Nephron progenitor cell (in vitro differentiated cells): ENCODE results near the gene JMJD1C.

Experiments used
- DNase-seq: peaks from one replicate; pipeline ENCODE4 v3.0.0; 2021
- H3K27ac Mint-ChIP-seq: 2 replicates; pipeline ENCODE4 v1.8.0; 2021; ENCODE audit warnings: mild to moderate bottlenecking, moderate library complexity, mixed read lengths
- H3K27me3 Mint-ChIP-seq: 2 replicates; pipeline ENCODE4 v1.8.0; 2021; ENCODE audit warnings: mild to moderate bottlenecking, low read depth, mixed read lengths; ENCODE audit not compliant: poor library complexity
- H3K36me3 Mint-ChIP-seq: 2 replicates; pipeline ENCODE4 v1.8.0; 2021; ENCODE audit warnings: low read depth, mixed read lengths
- H3K4me1 Mint-ChIP-seq: 2 replicates; pipeline ENCODE4 v1.8.0; 2021; ENCODE audit warnings: mixed read lengths
- H3K4me3 Mint-ChIP-seq: 2 replicates; pipeline ENCODE4 v1.8.0; 2021; ENCODE audit warnings: mild to moderate bottlenecking, moderate library complexity, mixed read lengths
- H3K9me3 Mint-ChIP-seq: 2 replicates; pipeline ENCODE4 v1.8.0; 2021; ENCODE audit warnings: mild to moderate bottlenecking, moderate library complexity, mixed read lengths
- CTCF ChIP-seq: fragments of 200-600 bp; sonication (generic); IDR thresholded peaks from 2 replicates; pipeline ENCODE4 v1.5.0; 2021; ENCODE audit warnings: antibody characterized with exemption

JMJD1C gene

GRCh38 chr10:63407136-63407662 lies 58.6 kb downstream of the JMJD1C start:
- Mint-ChIP-seq H3K9me3 (no peaks in the 10 kb centered on the region), H3K27ac (peak overlapping the region; percentile 70), H3K4me1 (peaks cover 23% of the 10 kb centered on the region), H3K36me3 (peaks cover 37% of the 10 kb centered on the region), H3K4me3 (no peak overlapping the region), H3K27me3 (no peaks in the 10 kb centered on the region)
- no peak for DNase-seq
- TF ChIP-seq CTCF, result no peak

GRCh38 chr10:63396133-63396761 lies 69.5 kb downstream of the JMJD1C start:
- Mint-ChIP-seq H3K4me3 (no peak overlapping the region), H3K27ac (no peak overlapping the region), H3K9me3 (peaks cover 31% of the 10 kb centered on the region)

GRCh38 chr10:63393050-63393449 lies 72.7 kb downstream of the JMJD1C start:
- H3K4me1 Mint-ChIP-seq, result no peaks in the 10 kb centered on the region
- DNase-seq, result no peak
- peaks cover 66% of the 10 kb centered on the region for H3K36me3 Mint-ChIP-seq
- H3K27ac Mint-ChIP-seq, result no peak overlapping the region
- H3K4me3 Mint-ChIP-seq, result no peak overlapping the region
- no peak for TF ChIP-seq CTCF
- H3K27me3 Mint-ChIP-seq, result no peaks in the 10 kb centered on the region
- H3K9me3 Mint-ChIP-seq, result peaks cover 60% of the 10 kb centered on the region

More at GRCh38 chr10:63396133-63396761, 69.5 kb downstream of the JMJD1C start:
- DNase-seq, result no peak
- H3K27me3 Mint-ChIP-seq, result no peaks in the 10 kb centered on the region
- no peak for TF ChIP-seq CTCF
- H3K4me1 Mint-ChIP-seq, result no peaks in the 10 kb centered on the region
- H3K36me3 Mint-ChIP-seq, result peaks cover 52% of the 10 kb centered on the region

- no peaks in the 10 kb centered on the region for H3K4me1 Mint-ChIP-seq
- H3K36me3 Mint-ChIP-seq, result peaks cover 68% of the 10 kb centered on the region
- no peaks in the 10 kb centered on the region for H3K27me3 Mint-ChIP-seq
- H3K4me3 Mint-ChIP-seq, result no peak overlapping the region
- peaks cover 61% of the 10 kb centered on the region for H3K9me3 Mint-ChIP-seq
- no peak for TF ChIP-seq CTCF
- no peak for DNase-seq
- no peak overlapping the region for H3K27ac Mint-ChIP-seq
These were observed 73.6 kb downstream of the JMJD1C start for GRCh38 chr10:63392224-63392623.

- DNase-seq, result no peak
- no peak for TF ChIP-seq CTCF
These were observed 74.0 kb downstream of the JMJD1C start for GRCh38 chr10:63391812-63392211.

GRCh38 chr10:63390521-63390920 lies 75.3 kb downstream of the JMJD1C start:
- peaks cover 75% of the 10 kb centered on the region for H3K36me3 Mint-ChIP-seq
- no peak overlapping the region for H3K27ac Mint-ChIP-seq
- peaks cover 5% of the 10 kb centered on the region for H3K4me1 Mint-ChIP-seq
- no peak for DNase-seq
- no peaks in the 10 kb centered on the region for H3K27me3 Mint-ChIP-seq
- H3K9me3 Mint-ChIP-seq, result peaks cover 64% of the 10 kb centered on the region
- H3K4me3 Mint-ChIP-seq, result no peak overlapping the region
- no peak for TF ChIP-seq CTCF

More at GRCh38 chr10:63391812-63392211, 74.0 kb downstream of the JMJD1C start:
- no peak overlapping the region for H3K4me3 Mint-ChIP-seq
- peaks cover 64% of the 10 kb centered on the region for H3K9me3 Mint-ChIP-seq
- peaks cover 72% of the 10 kb centered on the region for H3K36me3 Mint-ChIP-seq
- H3K27me3 Mint-ChIP-seq, result no peaks in the 10 kb centered on the region
- peaks cover 3% of the 10 kb centered on the region for H3K4me1 Mint-ChIP-seq
- H3K27ac Mint-ChIP-seq, result no peak overlapping the region
